PFSK-1 (cell line): Measurements from ENCODE around the gene SOX8.

ENCODE experiments used
- POLR2AphosphoS5 ChIP-seq: IDR thresholded peaks from 2 replicates; pipeline ENCODE4 v1.6.1; 2012; ENCODE audit warnings: low read depth, mild to moderate bottlenecking, control low read depth, low read length, moderate library complexity
- SIN3A ChIP-seq: IDR thresholded peaks from 2 replicates; pipeline ENCODE4 v1.6.1; 2012; ENCODE audit warnings: mild to moderate bottlenecking, low read length, moderate library complexity, borderline replicate concordance; ENCODE audit not compliant: insufficient read depth
- TAF1 ChIP-seq: IDR thresholded peaks from 2 replicates; pipeline ENCODE4 v1.6.1; 2012; ENCODE audit warnings: low read length, control low read depth, borderline replicate concordance; ENCODE audit not compliant: insufficient read depth
- TF ChIP-seq, protein P1 (sequence below), 2 experiments: IDR thresholded peaks; 2 replicates each; pipeline versions ENCODE4 v1.6.1 to v1.8.0; 2011 to 2012; ENCODE audit warnings: low read depth in 2 of 2, low read length in 2 of 2, control low read depth in 1 of 2, inconsistent platforms in 1 of 2, mild to moderate bottlenecking in 1 of 2, moderate library complexity in 1 of 2; ENCODE audit not compliant: insufficient read depth in 1 of 2

DNA sequence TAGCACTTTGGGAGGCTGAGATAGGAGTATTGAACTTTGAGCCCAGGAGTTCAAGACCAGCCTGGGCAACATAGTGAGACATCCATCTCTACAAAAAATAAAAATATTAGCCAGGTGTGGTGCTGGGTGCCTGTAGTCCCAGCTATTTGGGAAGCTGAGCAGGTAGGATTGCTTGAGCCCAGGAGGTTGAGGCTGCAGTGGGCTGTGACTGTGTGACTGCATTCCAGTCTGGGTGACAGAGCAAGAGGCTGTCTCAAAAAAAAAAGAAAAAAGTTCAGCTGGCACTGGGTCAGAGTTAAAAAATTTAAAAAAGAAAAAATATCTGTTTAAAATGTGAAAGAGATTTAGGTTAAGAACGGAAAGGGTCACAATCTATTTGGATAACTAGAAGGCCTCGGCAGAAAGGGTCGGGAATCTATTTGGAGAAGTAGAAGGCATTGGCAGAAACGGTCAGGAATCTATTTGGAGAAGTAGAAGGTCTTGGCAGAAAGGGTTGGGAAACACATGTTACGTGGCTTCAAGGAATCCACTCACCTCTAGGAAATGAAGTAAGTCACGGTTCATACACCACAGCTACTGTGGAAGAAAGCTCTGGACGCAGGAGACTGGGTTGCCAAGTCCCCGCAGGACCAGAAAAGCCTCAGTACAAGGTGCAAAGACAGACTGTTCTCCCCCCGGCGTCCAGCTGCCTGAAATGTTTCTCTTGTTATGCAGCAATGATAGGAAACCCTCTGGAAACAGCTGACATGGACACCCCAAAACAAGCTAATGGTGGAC, 36.1 kb upstream of the SOX8 start:
- TF ChIP-seq, protein P1, sequence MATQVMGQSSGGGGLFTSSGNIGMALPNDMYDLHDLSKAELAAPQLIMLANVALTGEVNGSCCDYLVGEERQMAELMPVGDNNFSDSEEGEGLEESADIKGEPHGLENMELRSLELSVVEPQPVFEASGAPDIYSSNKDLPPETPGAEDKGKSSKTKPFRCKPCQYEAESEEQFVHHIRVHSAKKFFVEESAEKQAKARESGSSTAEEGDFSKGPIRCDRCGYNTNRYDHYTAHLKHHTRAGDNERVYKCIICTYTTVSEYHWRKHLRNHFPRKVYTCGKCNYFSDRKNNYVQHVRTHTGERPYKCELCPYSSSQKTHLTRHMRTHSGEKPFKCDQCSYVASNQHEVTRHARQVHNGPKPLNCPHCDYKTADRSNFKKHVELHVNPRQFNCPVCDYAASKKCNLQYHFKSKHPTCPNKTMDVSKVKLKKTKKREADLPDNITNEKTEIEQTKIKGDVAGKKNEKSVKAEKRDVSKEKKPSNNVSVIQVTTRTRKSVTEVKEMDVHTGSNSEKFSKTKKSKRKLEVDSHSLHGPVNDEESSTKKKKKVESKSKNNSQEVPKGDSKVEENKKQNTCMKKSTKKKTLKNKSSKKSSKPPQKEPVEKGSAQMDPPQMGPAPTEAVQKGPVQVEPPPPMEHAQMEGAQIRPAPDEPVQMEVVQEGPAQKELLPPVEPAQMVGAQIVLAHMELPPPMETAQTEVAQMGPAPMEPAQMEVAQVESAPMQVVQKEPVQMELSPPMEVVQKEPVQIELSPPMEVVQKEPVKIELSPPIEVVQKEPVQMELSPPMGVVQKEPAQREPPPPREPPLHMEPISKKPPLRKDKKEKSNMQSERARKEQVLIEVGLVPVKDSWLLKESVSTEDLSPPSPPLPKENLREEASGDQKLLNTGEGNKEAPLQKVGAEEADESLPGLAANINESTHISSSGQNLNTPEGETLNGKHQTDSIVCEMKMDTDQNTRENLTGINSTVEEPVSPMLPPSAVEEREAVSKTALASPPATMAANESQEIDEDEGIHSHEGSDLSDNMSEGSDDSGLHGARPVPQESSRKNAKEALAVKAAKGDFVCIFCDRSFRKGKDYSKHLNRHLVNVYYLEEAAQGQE (IDR thresholded peaks at IDR 0.05; ENCODE audit: insufficient read depth in 1 of 2, low read depth in 2 of 2, low read length in 2 of 2): no peak
- TF ChIP-seq POLR2AphosphoS5 (no peak), TAF1 (no peak), SIN3A (no peak)
